GM12878 (cell line): ENCODE measurements around the gene TMEM244. TPM values are rescaled to one million over a fixed set of nuclear protein-coding genes. Genes with fewer than 3 reads are reported as not detected.

Source experiments
- ATAC-seq: fragments of 200-7000 bp; cut with Tn5 transposase; 3 replicates; pipeline ENCODE4 v1.9.1; 2020; ENCODE audit warnings: mild to moderate bottlenecking, moderate library complexity
- BruUV-seq: library from RNA; stranded (reverse); fragments of 400-500 nt; replicated peaks from 2 replicates; lab custom pipeline; 2021; lab: Mats Ljungman, UMichigan
- CTCF ChIA-PET: fragments of 300-600 bp; sonication (Branson Sonifier 250); formaldehyde crosslinking; extraction: SDS; loops from one replicate; lab custom pipeline; 2021; ENCODE audit warnings: inconsistent platforms; lab: Yijun Ruan, JAX
- POLR2A ChIA-PET: fragments of 350-600 bp; formaldehyde crosslinking; extraction: SDS; loops from one replicate; lab custom pipeline; 2021; ENCODE audit warnings: inconsistent platforms; lab: Charles Lee
- RAD21 ChIA-PET: fragments of 300-600 bp; sonication (Branson Sonifier 250); formaldehyde crosslinking; loops from one replicate; lab custom pipeline; 2023; ENCODE audit warnings: antibody characterized with exemption; ENCODE audit not compliant: unreplicated experiment; lab: Charles Lee
- SMC1A ChIA-PET: fragments of 300-600 bp; sonication (Branson Sonifier 250); formaldehyde crosslinking; loops from one replicate; lab custom pipeline; 2023; ENCODE audit not compliant: unreplicated experiment, uncharacterized antibody; lab: Charles Lee
- DNase-seq: peaks from one replicate; pipeline ENCODE4 v3.0.0-alpha.2; 2011; ENCODE audit warnings: low read depth, low spot score
- FAIRE-seq: peaks from 3 replicates; lab custom pipeline; 2011; peaks lifted over from hg19 to GRCh38; lab: Jason Lieb, UNC
- H2AFZ ChIP-seq: 2 replicates; pipeline ENCODE4 v1.6.0; 2011; ENCODE audit warnings: low read depth, low read length, control low read depth; ENCODE audit not compliant: control insufficient read depth
- H3K27ac ChIP-seq: 2 replicates; pipeline ENCODE4 v1.5.1; 2011; ENCODE audit warnings: control low read depth; ENCODE audit not compliant: control insufficient read depth, insufficient read depth
- H3K27me3 ChIP-seq, 2 experiments: replicated peaks in 1 of 2; 2 replicates each; pipeline versions ENCODE4 v1.6.0 to v1.6.1; 2011; ENCODE audit warnings: low read length in 1 of 2; ENCODE audit not compliant: control insufficient read depth in 2 of 2, insufficient read depth in 2 of 2
- H3K36me3 ChIP-seq, 2 experiments: 2 replicates each; pipeline ENCODE4 v1.5.1; 2011; ENCODE audit warnings: low read length in 1 of 2; ENCODE audit not compliant: control insufficient read depth in 2 of 2, insufficient read depth in 2 of 2
- H3K4me1 ChIP-seq: 2 replicates; pipeline ENCODE4 v1.6.1; 2011; ENCODE audit warnings: mild to moderate bottlenecking, low read length, moderate library complexity, mixed read lengths; ENCODE audit not compliant: control insufficient read depth, insufficient read depth
- H3K4me2 ChIP-seq: 2 replicates; pipeline ENCODE4 v1.6.0; 2011; ENCODE audit warnings: control low read depth; ENCODE audit not compliant: control insufficient read depth, insufficient read depth
- H3K4me3 ChIP-seq: fragments of 200-600 bp; sonication (generic); 2 replicates; pipeline ENCODE4 v1.5.1; 2016
- H3K79me2 ChIP-seq: 2 replicates; pipeline ENCODE4 v1.6.0; 2011; ENCODE audit warnings: low read length; ENCODE audit not compliant: control insufficient read depth, insufficient read depth
- H3K9ac ChIP-seq: 2 replicates; pipeline ENCODE4 v1.8.0; 2011; ENCODE audit warnings: low read length, control low read depth, mixed read lengths; ENCODE audit not compliant: control insufficient read depth, insufficient read depth
- H3K9me3 ChIP-seq: replicated peaks from 3 replicates; pipeline ENCODE4 v1.5.1; 2011; ENCODE audit warnings: mild to moderate bottlenecking, low read length; ENCODE audit not compliant: control insufficient read depth, insufficient read depth
- H4K20me1 ChIP-seq: 2 replicates; pipeline ENCODE4 v1.6.0; 2011; ENCODE audit not compliant: control insufficient read depth, insufficient read depth
- ATF7 ChIP-seq: fragments of 450-650 bp; IDR thresholded peaks from 2 replicates; pipeline ENCODE4 v1.6.1; 2016; ENCODE audit warnings: low read depth, mild to moderate bottlenecking
- BCL11A ChIP-seq: IDR thresholded peaks from 2 replicates; pipeline ENCODE4 v1.6.1; 2011; ENCODE audit warnings: low read depth, low read length
- BHLHE40 ChIP-seq, 2 experiments: fragments of 450-650 bp in 1 of 2; IDR thresholded peaks; 2 replicates each; pipeline ENCODE4 v1.6.1; 2011 to 2017; ENCODE audit warnings: low read depth in 2 of 2, borderline replicate concordance in 1 of 2, improper control_type of control experiment in 1 of 2, low read length in 1 of 2, mild to moderate bottlenecking in 1 of 2
- MAX ChIP-seq: IDR thresholded peaks from 2 replicates; pipeline ENCODE4 v1.6.1; 2012; ENCODE audit warnings: low read depth, low read length, improper control_type of control experiment
- MLLT1 ChIP-seq: fragments of 450-650 bp; IDR thresholded peaks from 2 replicates; pipeline ENCODE4 v1.6.1; 2016; ENCODE audit warnings: mild to moderate bottlenecking
- NFIC ChIP-seq: IDR thresholded peaks from 2 replicates; pipeline ENCODE4 v1.6.1; 2012; ENCODE audit warnings: low read depth, mild to moderate bottlenecking, inconsistent platforms, low read length, moderate library complexity
- NR2C1 ChIP-seq: fragments of 450-650 bp; IDR thresholded peaks from 2 replicates; pipeline ENCODE4 v1.6.1; 2017; ENCODE audit warnings: antibody characterized with exemption, mild to moderate bottlenecking, moderate library complexity
- PAX8 ChIP-seq: fragments of 450-650 bp; IDR thresholded peaks from 2 replicates; pipeline ENCODE4 v1.6.1; 2017; ENCODE audit warnings: mild to moderate bottlenecking, moderate library complexity
- POLR2AphosphoS2 ChIP-seq: IDR thresholded peaks from 2 replicates; pipeline ENCODE4 v1.6.1; 2011; ENCODE audit warnings: low read depth, mild to moderate bottlenecking, low read length, improper control_type of control experiment, moderate library complexity
- RAD51 ChIP-seq: fragments of 450-650 bp; IDR thresholded peaks from 2 replicates; pipeline ENCODE4 v1.6.1; 2016; ENCODE audit warnings: moderate library complexity, mild to moderate bottlenecking, inconsistent platforms
- TARDBP ChIP-seq: IDR thresholded peaks from 2 replicates; pipeline ENCODE4 v1.6.1; 2016; ENCODE audit warnings: borderline replicate concordance
- TCF3 ChIP-seq: IDR thresholded peaks from 2 replicates; pipeline ENCODE4 v1.6.1; 2012; ENCODE audit warnings: low read depth, mild to moderate bottlenecking, low read length, borderline replicate concordance; ENCODE audit not compliant: insufficient read depth
- WGBS: methylation state at CpG from one replicate; pipeline ENCODE4 v1.1.6; 2016; ENCODE audit warnings: low lambda C conversion rate; ENCODE audit not compliant: insufficient replicate concordance, insufficient coverage; ENCODE audit errors: missing lambda C conversion rate; 5-methylcytosine and 5-hydroxymethylcytosine counted together
- in situ Hi-C: fragments of 300-500 bp; cut with MboI; formaldehyde crosslinking; loops from 9 replicates; pipeline ENCODE4 v1.14.3; 2018; ENCODE audit warnings: mixed read lengths
- intact Hi-C: fragments of 100-400 bp; cut with micrococcal nuclease; formaldehyde crosslinking; loops from one replicate; pipeline ENCODE4 v1.14.2; 2022; ENCODE audit not compliant: unreplicated experiment
- polyA plus RNA-seq, 11 experiments: library from polyadenylated mRNA; depleted of rRNA in 4 of 11; unstranded in 6 of 11; stranded (reverse) in 5 of 11; fragments of >200 nt; fragmentation: Nextera tagmentation in 4 of 11; fragmentation: Illumina TruSeq in 1 of 11; extraction: Ambion mirVana in 4 of 11; extraction: Trizol in 1 of 11; gene quantifications; 1 replicate in 1 of 11; 2 replicates in 10 of 11; pipeline versions ENCODE4 v1.2.1 to v1.2.3, GENCODE V29; 2011 to 2016; ENCODE audit warnings: inconsistent platforms in 2 of 11, missing spikeins in 2 of 11, low read depth in 1 of 11
- total RNA-seq, 4 experiments: library from RNA; depleted of rRNA in 3 of 4; stranded (reverse); fragments of >200 nt in 3 of 4; fragmentation: Illumina TruSeq in 1 of 4; extraction: Trizol in 1 of 4; gene quantifications; 2 replicates each; pipeline versions ENCODE4 v1.2.1 to v1.2.3, GENCODE V29; 2013 to 2021

TMEM244 gene
- total and polyA plus RNA-seq, 10 of the 15 experiments (the other 5 are each of a cell fraction or from before 2014, with no cell fraction given): 0.14 TPM; not detected in 9

- ChIA-PET POLR2A (no interaction called here), SMC1A (interaction anchor here (0.6 kb wide), 1 partner anchor 12 kb away, joined by 3 read pairs; no protein-coding TSS in a partner anchor), RAD21 (no interaction called here), CTCF (no interaction called here)
- no peak overlapping the region for H3K4me2 ChIP-seq
- FAIRE-seq (no peak), ATAC-seq (no peak), DNase-seq (no peak)
- H3K27me3 ChIP-seq: no peaks in the 10 kb centered on the region
- H3K4me3 ChIP-seq: no peak overlapping the region
- H3K9ac ChIP-seq: no peak overlapping the region
- H3K9me3 ChIP-seq: no peaks in the 10 kb centered on the region; the same call in 2 of the 3 replicates
- in situ Hi-C loops (no loop called here), intact Hi-C loops (no loop called here)
- H3K36me3 ChIP-seq: no peaks in the 10 kb centered on the region
- WGBS: 82% methylated on average over 6 of the region's 6 CpGs
- H3K4me1 ChIP-seq: no peaks in the 10 kb centered on the region; the same call in none of the 2 replicates
- H3K27ac ChIP-seq: no peak overlapping the region
- TF ChIP-seq BCL11A (no peak), POLR2AphosphoS2 (no peak), MAX (no peak), TARDBP (no peak), BHLHE40 (IDR thresholded peaks at IDR 0.05; ENCODE audit: borderline replicate concordance in 1 of 2, low read depth in 2 of 2, low read length in 1 of 2) (no peak), NFIC (no peak)
- BruUV-seq: no TSS peak
- H4K20me1 ChIP-seq: no peaks in the 10 kb centered on the region
- no peak overlapping the region for H2AFZ ChIP-seq
- no peaks in the 10 kb centered on the region for H3K79me2 ChIP-seq
Measured at GRCh38 chr6:129863664-129864063, 2.5 kb upstream of the TMEM244 start.

GRCh38 chr6:129859524-129859923 is 1.6 kb downstream of the TMEM244 start:
- no TSS peak for BruUV-seq
- FAIRE-seq (no peak), ATAC-seq (no peak), DNase-seq (no peak)
- Histone ChIP-seq H4K20me1 (no peaks in the 10 kb centered on the region), H3K27me3 (no peaks in the 10 kb centered on the region), H3K4me2 (no peak overlapping the region), H3K79me2 (no peaks in the 10 kb centered on the region), H3K9ac (no peak overlapping the region), H2AFZ (no peak overlapping the region), H3K4me1 (no peaks in the 10 kb centered on the region; the same call in 1 of the 2 replicates), H3K36me3 (no peaks in the 10 kb centered on the region), H3K27ac (no peak overlapping the region)
- WGBS: 49% methylated on average over 2 of the region's 2 CpGs
- SMC1A ChIA-PET: interaction anchor here (0.6 to 2.3 kb wide), 7 partner anchors 10 to 262 kb away, joined by 3 to 15 read pairs (median 7); no protein-coding TSS in a partner anchor
- CTCF ChIA-PET: interaction anchor here (1.6 to 2.2 kb wide), 4 partner anchors 10 to 84 kb away, joined by 3 to 9 read pairs (median 5); no protein-coding TSS in a partner anchor
- in situ Hi-C loops: no loop called here
- RAD21 ChIA-PET: interaction anchor here (0.8 to 2.1 kb wide), 2 partner anchors 15 to 179 kb away, joined by 3 to 14 read pairs; no protein-coding TSS in a partner anchor
- intact Hi-C loops: no loop called here
- TF ChIP-seq MLLT1 (no peak), RAD51 (no peak), PAX8 (no peak), TCF3 (no peak), NR2C1 (no peak), ATF7 (no peak)
- TF ChIP-seq, all 136 proteins: peak for 0
- Histone ChIP-seq H3K9me3 (no peaks in the 10 kb centered on the region; the same call in 2 of the 3 replicates), H3K4me3 (no peak overlapping the region)
- POLR2A ChIA-PET: interaction anchor here (0.6 kb wide), 2 partner anchors 17 to 518 kb away, joined by 3 to 4 read pairs; no protein-coding TSS in a partner anchor
